PFSK-1 (cell line): ENCODE results near the gene CHRDL1.

Experiments used
- FOXP2 ChIP-seq: optimal IDR thresholded peaks from 2 replicates; pipeline ENCODE3; 2011; ENCODE audit warnings: borderline replicate concordance, control low read depth, inconsistent platforms; ENCODE audit not compliant: insufficient read depth; ENCODE audit errors: extremely low read length, extremely low read depth
- POLR2AphosphoS5 ChIP-seq: IDR thresholded peaks from 2 replicates; pipeline ENCODE4 v1.6.1; 2012; ENCODE audit warnings: low read depth, mild to moderate bottlenecking, control low read depth, low read length, moderate library complexity
- SIN3A ChIP-seq: IDR thresholded peaks from 2 replicates; pipeline ENCODE4 v1.6.1; 2012; ENCODE audit warnings: mild to moderate bottlenecking, low read length, moderate library complexity, borderline replicate concordance; ENCODE audit not compliant: insufficient read depth
- TAF1 ChIP-seq: IDR thresholded peaks from 2 replicates; pipeline ENCODE4 v1.6.1; 2012; ENCODE audit warnings: low read length, control low read depth, borderline replicate concordance; ENCODE audit not compliant: insufficient read depth
- TF ChIP-seq, protein P1 (sequence below), 2 experiments: IDR thresholded peaks; 2 replicates each; pipeline versions ENCODE4 v1.6.1 to v1.8.0; 2011 to 2012; ENCODE audit warnings: low read depth in 2 of 2, low read length in 2 of 2, control low read depth in 1 of 2, inconsistent platforms in 1 of 2, mild to moderate bottlenecking in 1 of 2, moderate library complexity in 1 of 2; ENCODE audit not compliant: insufficient read depth in 1 of 2

CHRDL1 gene

DNA sequence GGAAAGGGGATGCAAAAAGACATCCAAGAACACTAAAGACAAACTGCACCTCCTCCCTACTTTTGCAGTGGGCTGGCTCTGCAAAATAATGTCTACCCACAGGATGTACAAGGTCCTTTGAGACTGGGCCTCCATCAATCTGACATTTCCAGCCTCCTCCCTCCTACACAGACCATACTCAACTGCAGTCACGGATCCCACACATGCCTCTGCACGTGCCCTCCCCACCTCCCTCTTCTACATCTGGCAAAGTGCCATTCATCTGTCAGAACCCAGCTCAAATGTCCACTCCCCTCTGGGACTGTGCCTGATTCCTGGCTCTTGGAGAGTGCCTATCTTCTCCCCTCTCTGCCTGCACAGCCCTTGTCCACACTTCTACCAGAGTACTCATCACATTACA lies 50.3 kb downstream of the CHRDL1 start:
- no peak for TF ChIP-seq SIN3A
- no peak for TF ChIP-seq FOXP2
- TF ChIP-seq TAF1, result no peak
- TF ChIP-seq, protein P1, sequence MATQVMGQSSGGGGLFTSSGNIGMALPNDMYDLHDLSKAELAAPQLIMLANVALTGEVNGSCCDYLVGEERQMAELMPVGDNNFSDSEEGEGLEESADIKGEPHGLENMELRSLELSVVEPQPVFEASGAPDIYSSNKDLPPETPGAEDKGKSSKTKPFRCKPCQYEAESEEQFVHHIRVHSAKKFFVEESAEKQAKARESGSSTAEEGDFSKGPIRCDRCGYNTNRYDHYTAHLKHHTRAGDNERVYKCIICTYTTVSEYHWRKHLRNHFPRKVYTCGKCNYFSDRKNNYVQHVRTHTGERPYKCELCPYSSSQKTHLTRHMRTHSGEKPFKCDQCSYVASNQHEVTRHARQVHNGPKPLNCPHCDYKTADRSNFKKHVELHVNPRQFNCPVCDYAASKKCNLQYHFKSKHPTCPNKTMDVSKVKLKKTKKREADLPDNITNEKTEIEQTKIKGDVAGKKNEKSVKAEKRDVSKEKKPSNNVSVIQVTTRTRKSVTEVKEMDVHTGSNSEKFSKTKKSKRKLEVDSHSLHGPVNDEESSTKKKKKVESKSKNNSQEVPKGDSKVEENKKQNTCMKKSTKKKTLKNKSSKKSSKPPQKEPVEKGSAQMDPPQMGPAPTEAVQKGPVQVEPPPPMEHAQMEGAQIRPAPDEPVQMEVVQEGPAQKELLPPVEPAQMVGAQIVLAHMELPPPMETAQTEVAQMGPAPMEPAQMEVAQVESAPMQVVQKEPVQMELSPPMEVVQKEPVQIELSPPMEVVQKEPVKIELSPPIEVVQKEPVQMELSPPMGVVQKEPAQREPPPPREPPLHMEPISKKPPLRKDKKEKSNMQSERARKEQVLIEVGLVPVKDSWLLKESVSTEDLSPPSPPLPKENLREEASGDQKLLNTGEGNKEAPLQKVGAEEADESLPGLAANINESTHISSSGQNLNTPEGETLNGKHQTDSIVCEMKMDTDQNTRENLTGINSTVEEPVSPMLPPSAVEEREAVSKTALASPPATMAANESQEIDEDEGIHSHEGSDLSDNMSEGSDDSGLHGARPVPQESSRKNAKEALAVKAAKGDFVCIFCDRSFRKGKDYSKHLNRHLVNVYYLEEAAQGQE (IDR thresholded peaks at IDR 0.05; ENCODE audit: insufficient read depth in 1 of 2, low read depth in 2 of 2, low read length in 2 of 2), result no peak
- no peak for TF ChIP-seq POLR2AphosphoS5

DNA sequence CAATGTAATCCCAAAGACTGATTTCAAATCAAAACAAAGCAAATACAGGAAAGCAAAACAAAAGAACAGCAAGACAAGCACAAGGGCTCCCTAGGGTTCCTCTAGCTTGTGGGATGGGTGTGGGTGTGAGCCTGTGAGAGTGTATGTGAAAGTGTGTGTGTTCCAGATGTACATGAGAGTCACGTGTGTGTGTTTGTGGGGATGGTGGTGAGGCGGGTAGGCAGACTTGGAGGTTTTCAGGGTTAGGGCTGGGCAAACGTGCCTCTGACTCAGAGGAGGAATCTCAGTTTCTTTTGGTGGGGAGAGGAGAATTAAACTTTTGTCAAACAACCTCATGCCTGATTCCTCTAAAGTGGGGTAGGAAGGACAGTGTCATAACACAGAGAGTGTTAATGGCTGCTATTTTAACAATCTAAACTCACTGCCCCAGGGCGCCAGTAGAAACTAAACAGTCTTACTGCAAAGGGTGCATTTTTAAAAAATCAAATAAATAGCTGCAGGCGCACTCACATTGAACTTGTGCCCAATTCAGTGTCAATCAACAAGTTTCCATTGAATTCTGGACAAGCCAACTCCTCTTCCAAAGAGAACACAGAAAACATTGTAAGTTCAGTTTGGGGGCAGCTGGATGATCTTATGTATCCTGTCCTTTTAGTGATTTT lies 51.8 kb downstream of the CHRDL1 start:
- TF ChIP-seq, protein P1 (IDR thresholded peaks at IDR 0.05; ENCODE audit: insufficient read depth in 1 of 2, low read depth in 2 of 2, low read length in 2 of 2), result no peak
- no peak for TF ChIP-seq FOXP2

DNA sequence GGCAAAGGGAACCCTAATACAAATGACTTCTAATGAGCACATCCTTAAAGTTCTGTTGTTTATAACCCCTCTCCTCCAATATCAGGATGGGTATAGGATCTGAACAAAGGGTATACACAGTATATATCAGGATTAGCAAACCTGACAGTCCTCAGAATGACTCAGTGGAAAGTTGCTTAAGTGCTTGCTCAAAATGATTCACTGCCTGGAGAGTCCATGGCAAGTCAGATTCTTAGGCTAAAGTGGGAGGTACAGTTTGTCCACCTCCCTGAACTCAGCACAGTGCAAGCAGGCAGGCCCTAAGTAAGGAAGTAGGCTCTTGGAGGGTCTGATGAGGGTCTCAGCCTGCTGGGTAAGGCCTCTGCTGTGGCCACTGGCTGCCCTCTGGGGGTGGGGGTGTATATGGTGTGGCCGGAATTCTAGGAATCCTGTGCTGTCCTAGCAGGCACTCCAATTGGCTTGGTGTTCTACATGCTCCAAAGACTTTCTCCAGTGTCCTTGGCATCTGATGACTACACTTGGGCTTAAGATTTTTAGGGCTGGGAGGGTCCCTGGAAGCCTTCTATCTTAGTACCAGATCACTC lies 54.3 kb downstream of the CHRDL1 start:
- TF ChIP-seq, protein P1 (IDR thresholded peaks at IDR 0.05; ENCODE audit: insufficient read depth in 1 of 2, low read depth in 2 of 2, low read length in 2 of 2), result no peak
- TF ChIP-seq TAF1, result no peak
- TF ChIP-seq FOXP2, result no peak
- no peak for TF ChIP-seq SIN3A
- no peak for TF ChIP-seq POLR2AphosphoS5

DNA sequence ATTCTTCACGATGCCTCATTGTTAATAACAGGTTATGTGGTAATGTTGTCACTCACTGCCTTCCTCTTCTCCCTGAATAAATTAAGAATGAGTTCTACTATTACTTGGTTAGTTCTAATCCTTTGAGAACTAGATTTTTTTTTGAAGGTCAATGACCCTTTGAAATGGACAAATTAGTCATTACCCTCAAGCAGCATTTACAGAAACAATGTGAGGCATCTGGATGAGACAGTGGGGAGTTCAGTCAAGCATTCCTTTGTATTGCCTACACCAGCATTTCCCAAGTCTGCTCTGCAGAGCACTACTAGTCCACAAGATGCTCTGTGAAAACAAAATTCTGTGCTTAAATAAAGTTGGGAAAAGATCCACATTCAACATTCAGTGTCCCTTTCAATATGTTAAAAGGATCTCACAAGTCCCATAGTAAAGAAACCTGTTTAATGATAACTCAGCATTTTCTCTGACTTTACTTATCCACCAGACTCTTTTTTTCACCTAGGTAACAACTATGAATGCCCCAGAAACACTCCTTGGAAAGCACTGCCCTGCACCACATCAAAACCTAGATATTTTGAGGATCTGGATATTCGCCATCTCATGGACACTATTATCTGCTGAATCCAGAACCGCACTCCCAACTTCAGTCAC lies 60.6 kb downstream of the CHRDL1 start:
- no peak for TF ChIP-seq POLR2AphosphoS5
- TF ChIP-seq FOXP2, result no peak
- no peak for TF ChIP-seq SIN3A
- no peak for TF ChIP-seq TAF1
- TF ChIP-seq, protein P1 (IDR thresholded peaks at IDR 0.05; ENCODE audit: insufficient read depth in 1 of 2, low read depth in 2 of 2, low read length in 2 of 2), result no peak
